GM12875 (cell line): ENCODE data around the gene PLCB3.

Experiments
- H3K4me3 ChIP-seq: one replicate; pipeline ENCODE4 v1.5.1; 2011; ENCODE audit warnings: low read depth, low read length, control low read depth
- CTCF ChIP-seq: IDR thresholded peaks from 2 replicates; pipeline ENCODE4 v1.5.1; 2011; ENCODE audit warnings: low read depth, mild to moderate bottlenecking, control low read depth, inconsistent platforms, low read length, moderate library complexity, borderline replicate concordance; ENCODE audit not compliant: insufficient read depth

Gene PLCB3

GRCh38 chr11:64296830-64297698, 45.7 kb downstream of the PLCB3 start:
- no peak overlapping the region for H3K4me3 ChIP-seq
- no peak for TF ChIP-seq CTCF

GRCh38 chr11:64297699-64298358, 46.5 kb downstream of the PLCB3 start:
- no peak for TF ChIP-seq CTCF
- no peak overlapping the region for H3K4me3 ChIP-seq

GRCh38 chr11:64298966-64299846, 47.9 kb downstream of the PLCB3 start:
- TF ChIP-seq CTCF: no peak
- no peak overlapping the region for H3K4me3 ChIP-seq

- no peak for TF ChIP-seq CTCF
- H3K4me3 ChIP-seq: peak within 1 kb of the TSS; percentile 12
Observed at GRCh38 chr11:64299847-64300648, 48.7 kb downstream of the PLCB3 start, which contains the start of gene CATSPERZ. Gene CATSPERZ (plus strand): TSS chr11:64300358. CDS start chr11:64300411, 53 bp downstream.

- no peak overlapping the region for H3K4me3 ChIP-seq
- TF ChIP-seq CTCF: no peak
Observed at GRCh38 chr11:64303109-64304031, 52.0 kb downstream of the PLCB3 start.

- peak overlapping the region; percentile 59 for H3K4me3 ChIP-seq
Observed at GRCh38 chr11:64304032-64304315, 52.6 kb downstream of the PLCB3 start.

More at GRCh38 chr11:64304032-64304315, 52.6 kb downstream of the PLCB3 start:
- no peak for TF ChIP-seq CTCF
